Measurements from ENCODE around the gene RARRES2. TPM values are rescaled to one million over a fixed set of nuclear protein-coding genes. Genes with fewer than 3 reads are reported as not detected.

The RARRES2 gene
- total and polyA plus RNA-seq, 2 of the 13 experiments (the other 11 are each of a cell fraction or from before 2014, with no cell fraction given): 134 to 172 TPM

GRCh38 chr7:150368884-150369747, 27.7 kb upstream of the RARRES2 start (continued):
- peak; percentile 19; the same call in 1 of the 2 replicates for TF ChIP-seq ZNF556 (CRISPR knock-in tag; IDR thresholded peaks at IDR 0.05; ENCODE audit: borderline replicate concordance)
- TF ChIP-seq ZNF263 (CRISPR knock-in tag; IDR thresholded peaks at IDR 0.05): no peak
- no peak for TF ChIP-seq DNMT1 (CRISPR knock-in tag; IDR thresholded peaks at IDR 0.05)
- TF ChIP-seq DR1 (CRISPR knock-in tag; IDR thresholded peaks at IDR 0.05): 0 out of 2 replicates have a peak, but pooled peaks have one; percentile 16
- TF ChIP-seq FOXP1 (IDR thresholded peaks at IDR 0.05): no peak
- no peak for TF ChIP-seq FOXP1 (CRISPR knock-in tag; IDR thresholded peaks at IDR 0.05)
- no peak for TF ChIP-seq PBX2 (CRISPR knock-in tag; IDR thresholded peaks at IDR 0.05)
- TF ChIP-seq FIP1L1 (IDR thresholded peaks at IDR 0.05; ENCODE audit: borderline replicate concordance, insufficient read depth, low read depth, low read length): no peak
- TF ChIP-seq ZNF569 (CRISPR knock-in tag; IDR thresholded peaks at IDR 0.05; ENCODE audit: borderline replicate concordance): no peak
- no peak; the same call in 1 of the 2 replicates for TF ChIP-seq ZNF678 (CRISPR knock-in tag; IDR thresholded peaks at IDR 0.05)
- no peak for TF ChIP-seq FOXJ3 (CRISPR knock-in tag; IDR thresholded peaks at IDR 0.05; ENCODE audit: borderline replicate concordance)
- no peak for TF ChIP-seq MATR3 (CRISPR knock-in tag; IDR thresholded peaks at IDR 0.05)
- no peak for TF ChIP-seq NFIC (IDR thresholded peaks at IDR 0.05; ENCODE audit: low read length)
- 0 out of 2 replicates have a peak, but pooled peaks have one; percentile 40 for TF ChIP-seq ZNF891 (CRISPR knock-in tag; IDR thresholded peaks at IDR 0.05)
- no peak for TF ChIP-seq ZBTB1 (CRISPR knock-in tag; IDR thresholded peaks at IDR 0.05; ENCODE audit: borderline replicate concordance)
- no peak for TF ChIP-seq ZNF780A (CRISPR knock-in tag; IDR thresholded peaks at IDR 0.05)
- no peak for TF ChIP-seq SP140L (CRISPR knock-in tag; IDR thresholded peaks at IDR 0.05; ENCODE audit: borderline replicate concordance)
- no peak for TF ChIP-seq MTF1 (CRISPR knock-in tag; IDR thresholded peaks at IDR 0.05)
- no peak for TF ChIP-seq RERE (CRISPR knock-in tag; IDR thresholded peaks at IDR 0.05; ENCODE audit: low read depth)
- no peak for TF ChIP-seq DRAP1 (CRISPR knock-in tag; IDR thresholded peaks at IDR 0.05)
- no peak for TF ChIP-seq ELK4 (CRISPR knock-in tag; IDR thresholded peaks at IDR 0.05; ENCODE audit: borderline replicate concordance)
- 0 out of 2 replicates have a peak, but pooled peaks have one; percentile 8 for TF ChIP-seq ZNF34 (CRISPR knock-in tag; IDR thresholded peaks at IDR 0.05; ENCODE audit: borderline replicate concordance)
- no peak for TF ChIP-seq CCAR2 (optimal IDR thresholded peaks at IDR 0.05; ENCODE audit: low read depth, low read length)

All from HepG2 (cell line).